Left colon (tissue), 2 donors: ENCODE measurements around the gene TNNC1. TPM values are rescaled to one million over a fixed set of nuclear protein-coding genes. Genes with fewer than 3 reads are reported as not detected.
A peak's percentile ranks its signal among the peaks of the same experiment; 100 is the strongest.

Source experiments
- ATAC-seq: fragments of 200-7000 bp; cut with Tn5 transposase; one replicate; pipeline ENCODE4 v1.9.1; 2020; ENCODE audit warnings: mild to moderate bottlenecking, moderate library complexity
- DNase-seq, 2 donors: peaks; one replicate each; pipeline ENCODE4 v3.0.0-alpha.2; 2020
- intact Hi-C, 2 donors: fragments of 100-400 bp; cut with DNase I in 1 of 2; cut with micrococcal nuclease in 1 of 2; formaldehyde crosslinking; loops; one replicate each; pipeline versions ENCODE4 v1.11.2 to v1.14.0; 2022; cut with DNase I, micrococcal nuclease
- total RNA-seq, 2 donors: library from RNA; stranded (reverse); fragmentation: NEBNext Ultra II Directional; extraction: Animal tissue kit (Norgen Biotek cat#: 25700); gene quantifications; one replicate each; pipeline ENCODE4 v1.2.1, GENCODE V29; 2021
- donor health status: DM: no; HTN: no; CAD: no.
- donor health status: DM: yes; HTN: yes; CAD: no.

Gene TNNC1
- total RNA-seq, 2 donors from 2014 or later: 0.64 to 4.6 TPM

GRCh38 chr3:52446631-52447511 is 7.0 kb downstream of the TNNC1 start:
- DNase-seq (peak in 1 of 2 donors; percentile 68), ATAC-seq (peak; percentile 37)
- intact Hi-C loops: no loop called here

DNA sequence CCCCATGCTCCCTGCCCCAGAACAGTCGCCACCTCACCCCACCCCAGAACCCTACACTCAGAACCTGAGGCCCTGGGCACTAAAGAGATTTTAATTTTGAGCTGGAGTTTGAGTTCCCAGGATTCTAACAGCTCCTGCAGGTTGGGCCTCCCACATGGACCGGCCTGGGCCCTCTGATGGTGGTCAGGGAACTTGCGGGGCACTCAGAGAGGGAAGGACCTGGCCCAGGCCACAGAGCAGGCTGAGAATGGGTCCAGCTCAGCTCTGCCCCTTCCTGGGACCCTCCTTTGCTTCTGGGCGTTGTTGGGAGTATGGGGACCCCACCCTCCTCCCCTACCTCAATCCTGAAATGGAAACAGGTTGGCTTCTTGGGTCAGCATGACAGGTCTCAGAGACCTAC is 7.8 kb downstream of the TNNC1 start:
- no peak for DNase-seq
- ATAC-seq: no peak
- intact Hi-C loops: no loop called here

DNA sequence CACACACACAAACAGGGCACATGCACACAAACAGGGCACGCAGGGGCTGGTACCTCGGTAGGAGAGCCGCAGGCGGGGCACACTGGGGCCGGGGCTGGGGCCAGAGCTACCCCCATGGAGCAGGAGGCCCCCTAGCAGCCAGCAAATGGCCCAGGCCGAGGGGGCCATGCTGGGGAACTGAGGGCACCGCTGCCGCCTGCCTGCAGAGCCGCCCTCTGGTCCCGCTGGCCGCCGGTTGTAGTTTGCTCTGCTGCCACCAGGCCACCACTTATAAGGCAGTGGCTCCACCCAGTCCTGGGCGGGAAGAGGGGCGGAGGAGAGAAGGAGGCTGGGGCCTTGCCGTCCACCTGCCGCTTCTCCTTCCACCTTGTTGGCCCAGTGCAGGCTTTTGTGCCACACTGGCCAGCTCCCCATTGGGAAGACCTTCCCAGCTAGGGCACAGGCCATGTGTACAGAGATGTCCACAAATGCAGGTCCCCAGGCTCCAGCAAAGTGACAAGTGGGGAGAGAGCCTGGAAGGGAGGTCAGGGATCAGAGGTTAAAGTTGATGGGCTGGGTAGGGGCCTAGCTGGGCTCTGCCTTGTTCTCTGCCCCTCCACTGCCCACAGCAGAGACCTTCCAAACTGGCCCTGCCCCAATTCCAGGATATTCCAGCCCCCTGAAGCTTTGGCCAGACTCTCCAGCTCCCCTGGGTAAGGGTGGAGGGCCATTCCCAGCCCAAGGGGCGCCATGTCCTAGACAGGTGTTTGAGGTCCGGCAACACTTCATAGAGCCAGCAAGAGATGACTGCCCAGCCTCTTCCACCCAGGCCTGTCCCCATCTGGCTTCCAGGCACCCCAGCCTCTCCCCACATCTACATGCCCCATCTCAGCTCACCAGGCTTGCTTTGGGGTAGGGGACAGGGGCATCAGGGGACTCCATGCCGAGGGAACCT is 8.7 kb downstream of the TNNC1 start, which contains the start of gene SEMA3G:
Gene SEMA3G (minus strand): TSS at position 244 of the 934 bp plus-strand sequence. CDS start 76 bp downstream, at position 168.
- DNase-seq (peak; percentile 81 to 87), ATAC-seq (peak; percentile 93)
- intact Hi-C loops: no loop called here

GRCh38 chr3:52443791-52444687 is 9.8 kb downstream of the TNNC1 start:
- ATAC-seq (no peak), DNase-seq (no peak)
- intact Hi-C loops: no loop called here

GRCh38 chr3:52443268-52443610 is 10.6 kb downstream of the TNNC1 start:
- intact Hi-C loops: no loop called here
- ATAC-seq (no peak), DNase-seq (no peak)

DNA sequence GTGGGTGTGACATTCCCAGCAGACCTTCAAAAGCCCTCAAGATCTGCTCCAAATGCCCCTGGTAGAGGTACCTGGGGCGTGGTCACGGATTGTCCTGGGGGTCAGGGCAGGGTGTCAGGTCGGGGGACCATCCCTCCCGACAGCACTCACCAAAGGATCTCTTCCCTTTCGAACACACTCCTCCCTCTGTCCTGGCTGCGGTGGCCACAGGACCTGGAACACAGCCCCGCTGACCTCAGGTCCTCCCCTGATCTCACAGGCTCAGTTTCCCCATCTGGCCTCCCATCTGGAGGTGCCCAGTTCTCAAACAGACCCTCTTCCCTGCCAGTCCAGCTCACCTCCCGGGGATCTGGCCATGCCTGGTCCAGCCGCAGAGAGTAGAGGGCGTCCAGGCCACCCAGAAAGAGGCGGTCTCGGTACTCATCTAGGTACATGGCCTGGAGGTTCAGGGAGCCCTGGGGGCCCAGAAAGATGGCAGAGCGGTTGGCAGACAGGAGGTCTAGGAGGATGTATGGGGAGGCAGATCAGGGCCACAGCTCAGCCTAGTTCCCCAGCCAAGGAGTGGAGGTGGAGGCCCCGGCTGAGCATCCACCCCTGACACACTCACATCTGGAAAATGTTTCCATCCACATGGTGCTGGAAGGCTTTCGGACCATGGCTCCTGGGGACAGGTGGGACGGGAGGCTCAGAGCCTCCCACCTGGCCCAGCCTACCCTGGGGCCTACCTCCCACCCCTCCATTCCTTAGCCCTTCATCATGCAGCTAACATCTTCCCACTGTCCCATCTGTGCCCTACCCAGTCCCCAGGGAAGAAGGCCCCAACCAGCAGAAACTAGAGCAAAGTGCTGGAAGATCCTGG is 11.2 kb downstream of the TNNC1 start:
- intact Hi-C loops: no loop called here
- DNase-seq (no peak), ATAC-seq (no peak)

DNA sequence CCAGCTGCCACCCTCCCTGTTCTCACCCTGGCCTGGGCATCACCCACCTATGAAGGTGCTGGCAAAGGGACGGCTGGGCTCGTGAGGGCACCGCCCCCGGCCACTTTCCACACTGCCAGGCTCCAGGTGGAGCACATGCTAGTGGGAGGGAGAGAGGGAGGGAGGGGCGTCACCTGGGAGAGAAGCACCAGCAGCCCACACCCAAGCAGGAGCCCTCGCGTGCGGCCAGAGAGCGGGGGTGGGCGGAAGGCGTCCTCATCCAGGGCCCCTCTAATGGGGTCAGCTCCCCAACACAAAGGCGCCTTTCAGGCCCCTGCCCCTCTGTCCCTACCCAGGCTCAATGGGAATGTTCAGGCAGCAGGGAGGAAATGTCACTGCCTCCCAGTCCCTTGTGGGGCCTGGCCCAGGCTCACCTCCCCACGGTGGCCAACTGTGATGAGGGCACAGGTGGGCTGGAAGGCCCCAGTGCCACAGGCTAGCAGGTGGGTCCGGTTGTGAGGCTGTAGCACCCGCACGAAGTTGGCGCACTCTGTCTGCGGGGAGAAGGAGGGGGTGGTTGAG is 12.0 kb downstream of the TNNC1 start:
- no peak for DNase-seq
- ATAC-seq: no peak
- intact Hi-C loops: no loop called here

- ATAC-seq (no peak), DNase-seq (no peak)
- intact Hi-C loops: no loop called here
Measured at GRCh38 chr3:52441091-52441771, 12.6 kb downstream of the TNNC1 start.

- ATAC-seq: no peak
- intact Hi-C loops: no loop called here
- DNase-seq: no peak
Measured at GRCh38 chr3:52440671-52441070, 13.2 kb downstream of the TNNC1 start.

DNA sequence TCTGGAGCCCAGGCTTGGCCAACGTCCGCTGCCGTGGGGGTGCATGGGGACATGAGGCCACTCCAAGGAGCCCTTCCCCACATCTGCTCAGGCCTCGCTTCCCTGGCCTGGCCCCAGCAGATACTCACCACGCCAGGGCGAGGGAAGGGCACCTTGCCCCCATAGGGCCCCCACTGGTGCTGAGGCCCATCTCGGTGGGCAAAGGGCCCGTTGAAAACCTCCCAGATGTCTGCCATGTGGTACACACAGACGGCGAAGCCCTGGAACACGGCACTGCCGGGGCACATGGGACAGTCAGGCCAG is 13.6 kb downstream of the TNNC1 start:
- intact Hi-C loops: no loop called here
- ATAC-seq: no peak
- DNase-seq: no peak

DNA sequence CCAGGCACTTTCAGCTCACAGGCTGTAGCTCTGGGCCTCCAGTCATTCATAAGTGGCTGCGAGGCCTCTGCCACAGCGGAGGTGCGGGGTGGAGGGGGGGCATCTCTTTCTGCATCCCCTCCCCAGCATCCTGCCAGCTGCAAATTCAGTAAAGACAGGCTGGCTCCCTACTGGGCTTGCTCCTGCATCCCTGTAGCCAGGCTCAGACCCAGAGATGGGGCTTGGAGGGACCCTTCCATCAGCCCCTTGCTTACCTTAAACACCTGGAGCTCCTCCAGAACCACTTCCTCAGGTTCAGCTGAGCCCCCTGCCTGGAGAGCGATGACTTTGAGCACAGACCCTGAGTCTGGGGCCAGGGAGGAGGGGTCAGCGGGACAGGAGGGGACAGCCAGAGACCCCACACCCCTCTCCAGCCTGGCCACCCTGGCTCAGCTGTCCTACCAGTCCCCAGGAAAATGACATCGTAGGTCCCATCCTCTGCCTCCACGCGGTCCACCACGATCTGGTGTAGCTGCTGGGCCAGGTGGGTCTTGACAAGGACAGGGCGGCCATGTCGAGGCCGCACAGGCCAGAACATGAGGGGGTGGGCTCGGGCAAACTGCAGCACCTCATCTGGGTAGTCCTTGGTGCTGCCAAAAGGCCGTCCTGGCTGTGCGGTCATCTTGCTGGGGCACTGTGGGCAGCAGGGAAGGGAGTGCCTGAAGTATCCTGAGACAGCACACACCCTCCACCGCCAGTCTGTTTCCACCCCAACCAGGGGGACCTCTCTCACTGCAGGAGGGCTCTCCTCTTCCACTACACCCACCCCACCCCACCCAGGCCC is 14.2 kb downstream of the TNNC1 start:
- no peak for DNase-seq
- intact Hi-C loops: no loop called here

DNA sequence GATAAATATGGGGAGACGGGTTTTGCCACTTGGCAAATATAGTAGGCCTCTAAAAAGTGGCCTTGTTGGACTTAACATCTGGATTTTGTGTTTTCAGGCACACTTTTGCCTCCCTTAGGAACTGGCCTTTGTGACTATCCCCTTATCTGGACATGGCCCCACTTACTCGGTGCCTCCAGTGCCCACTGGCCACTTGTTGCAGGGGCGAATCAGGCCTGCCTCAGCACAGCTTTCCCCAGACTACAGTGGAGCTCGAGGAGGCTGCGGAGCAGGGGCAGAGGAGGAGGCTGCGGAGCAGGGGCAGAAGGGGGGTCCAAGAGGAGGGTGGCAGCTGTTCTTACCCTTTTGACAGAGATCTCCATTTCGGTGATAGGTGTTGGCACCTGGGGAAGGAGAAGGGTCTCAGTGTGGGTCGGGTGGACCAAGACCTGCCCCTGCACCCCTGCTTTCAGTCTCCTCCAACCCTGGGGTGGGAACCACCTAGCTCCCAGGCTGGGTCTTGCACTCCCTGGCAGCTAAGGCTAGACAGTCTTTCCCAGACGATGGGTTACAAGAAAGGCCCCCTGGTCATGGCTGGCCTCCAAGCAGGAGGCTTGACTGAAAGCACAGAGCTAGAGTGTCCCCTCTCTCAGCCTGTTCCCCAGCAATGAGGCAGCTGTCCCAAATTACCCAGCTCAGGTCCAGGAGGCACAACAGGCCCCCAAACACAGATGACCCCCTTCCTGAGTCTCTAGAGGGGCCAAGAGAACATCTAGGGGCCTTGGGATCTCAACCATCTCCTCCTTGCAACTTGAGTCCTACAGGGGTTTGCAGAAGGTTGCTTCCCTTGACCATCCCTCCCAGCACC is 15.0 kb downstream of the TNNC1 start:
- ATAC-seq (no peak), DNase-seq (no peak)

More for the DNA sequence above, 14.2 kb downstream of the TNNC1 start:
- no peak for ATAC-seq

DNA sequence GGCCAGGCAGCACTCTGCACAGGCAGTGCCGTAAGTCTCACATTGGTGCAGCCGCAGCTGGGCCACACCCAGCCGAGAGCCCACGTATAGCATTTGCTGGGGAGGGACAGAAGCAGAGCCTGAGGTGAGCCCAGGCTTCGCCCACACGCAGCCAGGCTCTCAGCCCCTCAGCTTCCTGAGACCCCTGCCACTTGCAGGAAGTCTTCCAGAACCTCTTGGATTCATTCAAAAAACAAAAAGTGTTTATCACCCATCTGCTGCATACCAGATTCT is 15.8 kb downstream of the TNNC1 start:
- DNase-seq: no peak
- intact Hi-C loops: no loop called here
- no peak for ATAC-seq

More for the DNA sequence above, 15.0 kb downstream of the TNNC1 start:
- intact Hi-C loops: no loop called here

GRCh38 chr3:52437326-52438103 is 16.3 kb downstream of the TNNC1 start:
- intact Hi-C loops: no loop called here
- peak in 1 of 2 donors; percentile 68 for DNase-seq
- peak; percentile 92 for ATAC-seq
